A673 (cell line): Measurements from ENCODE around the gene PRDM16. TPM values are rescaled to one million over a fixed set of nuclear protein-coding genes. Genes with fewer than 3 reads are reported as not detected.

Experiments
- BruUV-seq: library from RNA; stranded (reverse); fragments of 400-500 nt; replicated peaks from 2 replicates; lab custom pipeline; 2021; lab: Mats Ljungman, UMichigan
- CTCF ChIA-PET: fragments of 300-600 bp; sonication (Branson Sonifier 250); formaldehyde crosslinking; loops from one replicate; lab custom pipeline; 2022; ENCODE audit warnings: antibody characterized with exemption; lab: Charles Lee
- POLR2A ChIA-PET: fragments of 300-600 bp; sonication (Branson Sonifier 250); formaldehyde crosslinking; loops from one replicate; lab custom pipeline; 2022; ENCODE audit warnings: antibody characterized with exemption; ENCODE audit not compliant: low non-redundant PET; lab: Charles Lee
- DNase-seq: peaks from one replicate; pipeline ENCODE4 v3.0.0-alpha.2; 2015; ENCODE audit warnings: low spot score
- H3K27ac ChIP-seq: fragments of 200-600 bp; sonication (generic); 2 replicates; pipeline ENCODE4 v1.5.1; 2016; ENCODE audit warnings: mixed run types, low read depth, mild to moderate bottlenecking, mixed read lengths, antibody characterized with exemption, low read length; ENCODE audit not compliant: poor library complexity, severe bottlenecking
- H3K27me3 ChIP-seq: fragments of 200-600 bp; sonication (generic); replicated peaks from 2 replicates; pipeline ENCODE4 v1.6.1; 2017; ENCODE audit warnings: mixed run types, low read depth, mild to moderate bottlenecking, mixed read lengths, antibody characterized with exemption, low read length; ENCODE audit not compliant: insufficient read depth, poor library complexity
- H3K36me3 ChIP-seq: fragments of 200-600 bp; sonication (generic); 2 replicates; pipeline ENCODE4 v1.6.1; 2016; ENCODE audit warnings: mixed run types, mild to moderate bottlenecking, mixed read lengths, antibody characterized with exemption, low read length; ENCODE audit not compliant: insufficient read depth, poor library complexity, severe bottlenecking
- H3K4me1 ChIP-seq: fragments of 200-600 bp; sonication (generic); 2 replicates; pipeline ENCODE4 v1.6.1; 2017; ENCODE audit warnings: mixed run types, mild to moderate bottlenecking, mixed read lengths, antibody characterized with exemption, low read length; ENCODE audit not compliant: insufficient read depth, poor library complexity, severe bottlenecking
- H3K4me3 ChIP-seq: fragments of 200-600 bp; sonication (generic); 2 replicates; pipeline ENCODE4 v1.5.1; 2016; ENCODE audit warnings: low read depth, mixed run types, mild to moderate bottlenecking, mixed read lengths, low read length; ENCODE audit not compliant: poor library complexity, severe bottlenecking
- H3K9me3 ChIP-seq: fragments of 200-600 bp; sonication (generic); 2 replicates; pipeline ENCODE4 v1.6.1; 2016; ENCODE audit warnings: mixed run types, low read depth, mild to moderate bottlenecking, mixed read lengths, antibody characterized with exemption, low read length; ENCODE audit not compliant: poor library complexity, severe bottlenecking
- EZH2 ChIP-seq: fragments of 200-600 bp; sonication (generic); IDR thresholded peaks from 2 replicates; pipeline ENCODE4 v1.6.1; 2017; ENCODE audit warnings: borderline replicate concordance, low read depth, mild to moderate bottlenecking, mixed read lengths, antibody characterized with exemption, low read length; ENCODE audit not compliant: poor library complexity, severe bottlenecking
- intact Hi-C: fragments of 100-400 bp; cut with micrococcal nuclease; formaldehyde crosslinking; loops from one replicate; pipeline ENCODE4 v1.10.0; 2022; ENCODE audit not compliant: unreplicated experiment
- total RNA-seq: library from RNA; stranded (reverse); gene quantifications from 2 replicates; pipeline ENCODE4 v1.2.3, GENCODE V29; 2021
- TF ChIP-seq, protein P1 (sequence below): fragments of 300-800, 200-600 bp; sonication (generic); conservative IDR thresholded peaks from 2 replicates; pipeline ENCODE4 v1.5.1; 2017; ENCODE audit warnings: low read depth, mild to moderate bottlenecking, antibody characterized with exemption, low read length, moderate library complexity, mixed read lengths

Gene PRDM16
- total RNA-seq, 1 experiment from 2014 or later, result 0.49 TPM

DNA sequence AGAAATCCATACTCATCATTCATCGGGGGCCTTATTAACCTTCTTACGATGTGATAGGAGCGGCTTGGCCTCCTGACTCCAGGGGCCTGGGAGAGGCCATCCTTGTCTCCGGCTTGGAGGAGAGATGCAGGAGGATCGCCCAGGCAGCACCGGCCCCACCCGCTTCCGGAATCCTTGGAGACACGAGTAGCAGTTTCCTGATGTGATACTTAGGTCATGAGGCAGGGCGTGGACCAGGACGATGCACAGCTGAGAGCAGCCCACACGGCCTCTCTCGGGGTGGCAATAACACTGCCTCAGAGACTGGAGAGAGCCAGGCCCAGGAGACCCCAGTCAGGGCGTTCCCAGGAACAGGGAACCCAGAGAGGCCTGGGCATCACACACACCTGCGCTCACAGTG, 221.9 kb downstream of the PRDM16 start:
- intact Hi-C loops, result no loop called here
- Histone ChIP-seq H3K9me3 (no peaks in the 10 kb centered on the region), H3K4me3 (no peak overlapping the region), H3K4me1 (no peaks in the 10 kb centered on the region), H3K27ac (no peak overlapping the region), H3K36me3 (no peaks in the 10 kb centered on the region), H3K27me3 (peaks cover 26% of the 10 kb centered on the region)
- DNase-seq, result no peak
- no TSS peak for BruUV-seq
- CTCF ChIA-PET, result no interaction called here
- TF ChIP-seq EZH2, result no peak
- TF ChIP-seq, protein P1, sequence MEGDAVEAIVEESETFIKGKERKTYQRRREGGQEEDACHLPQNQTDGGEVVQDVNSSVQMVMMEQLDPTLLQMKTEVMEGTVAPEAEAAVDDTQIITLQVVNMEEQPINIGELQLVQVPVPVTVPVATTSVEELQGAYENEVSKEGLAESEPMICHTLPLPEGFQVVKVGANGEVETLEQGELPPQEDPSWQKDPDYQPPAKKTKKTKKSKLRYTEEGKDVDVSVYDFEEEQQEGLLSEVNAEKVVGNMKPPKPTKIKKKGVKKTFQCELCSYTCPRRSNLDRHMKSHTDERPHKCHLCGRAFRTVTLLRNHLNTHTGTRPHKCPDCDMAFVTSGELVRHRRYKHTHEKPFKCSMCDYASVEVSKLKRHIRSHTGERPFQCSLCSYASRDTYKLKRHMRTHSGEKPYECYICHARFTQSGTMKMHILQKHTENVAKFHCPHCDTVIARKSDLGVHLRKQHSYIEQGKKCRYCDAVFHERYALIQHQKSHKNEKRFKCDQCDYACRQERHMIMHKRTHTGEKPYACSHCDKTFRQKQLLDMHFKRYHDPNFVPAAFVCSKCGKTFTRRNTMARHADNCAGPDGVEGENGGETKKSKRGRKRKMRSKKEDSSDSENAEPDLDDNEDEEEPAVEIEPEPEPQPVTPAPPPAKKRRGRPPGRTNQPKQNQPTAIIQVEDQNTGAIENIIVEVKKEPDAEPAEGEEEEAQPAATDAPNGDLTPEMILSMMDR, result no peak
- POLR2A ChIA-PET, result no interaction called here

DNA sequence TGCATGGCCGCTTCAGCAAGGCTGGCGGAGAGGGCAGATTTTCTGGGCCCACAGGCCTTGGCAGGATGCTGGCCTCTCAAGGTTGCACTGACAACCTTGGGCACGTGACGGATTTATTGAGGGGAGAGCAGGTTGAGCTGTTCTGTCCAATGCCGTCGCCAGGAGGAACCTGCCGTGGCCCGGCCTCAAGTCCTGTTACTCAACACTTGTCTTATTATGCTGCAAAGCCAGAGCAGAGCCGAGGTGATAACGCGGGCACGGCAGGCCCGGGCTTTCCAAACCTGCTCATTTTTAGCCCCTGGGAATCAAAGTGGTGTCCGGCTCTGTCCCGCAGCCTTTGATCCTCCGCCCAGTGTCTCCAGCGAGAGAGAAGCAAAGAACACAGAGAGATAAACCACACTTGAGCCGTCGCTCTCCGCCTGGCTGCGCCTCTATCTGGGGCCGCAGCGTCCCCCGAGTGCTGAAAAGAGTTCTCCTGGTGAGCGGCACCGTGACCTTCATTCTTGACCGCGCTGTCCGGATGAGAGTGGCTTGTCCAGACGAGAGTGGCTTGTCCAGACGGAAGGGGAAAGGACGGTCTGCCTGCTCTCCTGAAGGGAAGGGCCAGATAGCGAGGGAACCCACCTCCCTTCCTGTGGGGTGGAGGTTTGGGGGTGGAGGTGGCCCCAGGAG, 223.2 kb downstream of the PRDM16 start:
- peaks cover 15% of the 10 kb centered on the region for H3K27me3 ChIP-seq
- no peak overlapping the region for H3K4me3 ChIP-seq
- TF ChIP-seq, protein P1, result no peak
- POLR2A ChIA-PET, result no interaction called here
- CTCF ChIA-PET, result no interaction called here
- no peaks in the 10 kb centered on the region for H3K36me3 ChIP-seq
- DNase-seq, result no peak
- no peaks in the 10 kb centered on the region for H3K9me3 ChIP-seq
- no peak overlapping the region for H3K27ac ChIP-seq
- intact Hi-C loops, result no loop called here
- no peaks in the 10 kb centered on the region for H3K4me1 ChIP-seq
- no TSS peak for BruUV-seq

DNA sequence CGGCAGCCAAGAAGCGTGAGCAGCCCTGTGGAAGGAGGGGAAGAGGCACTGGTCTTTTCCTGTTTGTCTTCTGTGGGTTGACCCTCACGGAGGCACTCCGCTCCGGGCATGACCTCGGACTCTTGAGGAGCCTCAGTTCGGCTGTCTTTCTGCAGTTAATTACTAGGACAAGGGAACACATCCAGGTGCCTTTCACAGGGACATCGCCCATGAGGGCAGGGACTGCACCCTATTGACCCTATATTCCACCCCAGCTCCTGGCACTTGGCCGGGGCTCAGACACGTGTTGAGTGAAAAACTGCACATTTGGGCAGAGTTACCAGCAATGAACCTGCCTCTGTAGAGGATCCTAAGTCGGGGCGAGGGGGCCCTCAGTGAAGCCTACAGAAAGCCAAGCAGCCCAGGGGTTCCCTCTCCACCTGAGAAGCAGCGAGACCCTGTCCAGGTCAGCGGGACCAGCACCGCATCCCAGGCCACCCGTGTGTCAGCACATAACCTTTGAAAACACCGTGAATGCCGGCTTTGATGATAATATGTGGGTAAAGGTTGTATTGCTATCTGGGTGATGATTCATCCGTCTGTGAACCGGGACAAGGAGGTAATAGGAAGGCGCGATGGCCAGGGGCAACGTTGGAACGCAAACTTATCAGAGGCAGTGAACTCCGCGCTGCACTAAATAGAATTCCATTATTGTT, 224.0 kb downstream of the PRDM16 start:
- POLR2A ChIA-PET, result no interaction called here
- no peaks in the 10 kb centered on the region for H3K9me3 ChIP-seq
- DNase-seq, result no peak
- TF ChIP-seq, protein P1, result no peak
- no peak for TF ChIP-seq EZH2
- no TSS peak for BruUV-seq
- peaks cover 14% of the 10 kb centered on the region for H3K27me3 ChIP-seq
- intact Hi-C loops, result no loop called here
- no peak overlapping the region for H3K4me3 ChIP-seq
- no peaks in the 10 kb centered on the region for H3K4me1 ChIP-seq
- no peak overlapping the region for H3K27ac ChIP-seq
- no peaks in the 10 kb centered on the region for H3K36me3 ChIP-seq
- CTCF ChIA-PET, result no interaction called here
